ENCODE results near the gene MBNL2. TPM values are rescaled to one million over a fixed set of nuclear protein-coding genes. Genes with fewer than 3 reads are reported as not detected.
A peak's percentile ranks its signal among the peaks of the same experiment; 100 is the strongest.

The MBNL2 gene
- total and polyA plus RNA-seq, 2 of the 4 experiments (the other 2 are of a cell fraction), result 26.9 to 103 TPM

DNA sequence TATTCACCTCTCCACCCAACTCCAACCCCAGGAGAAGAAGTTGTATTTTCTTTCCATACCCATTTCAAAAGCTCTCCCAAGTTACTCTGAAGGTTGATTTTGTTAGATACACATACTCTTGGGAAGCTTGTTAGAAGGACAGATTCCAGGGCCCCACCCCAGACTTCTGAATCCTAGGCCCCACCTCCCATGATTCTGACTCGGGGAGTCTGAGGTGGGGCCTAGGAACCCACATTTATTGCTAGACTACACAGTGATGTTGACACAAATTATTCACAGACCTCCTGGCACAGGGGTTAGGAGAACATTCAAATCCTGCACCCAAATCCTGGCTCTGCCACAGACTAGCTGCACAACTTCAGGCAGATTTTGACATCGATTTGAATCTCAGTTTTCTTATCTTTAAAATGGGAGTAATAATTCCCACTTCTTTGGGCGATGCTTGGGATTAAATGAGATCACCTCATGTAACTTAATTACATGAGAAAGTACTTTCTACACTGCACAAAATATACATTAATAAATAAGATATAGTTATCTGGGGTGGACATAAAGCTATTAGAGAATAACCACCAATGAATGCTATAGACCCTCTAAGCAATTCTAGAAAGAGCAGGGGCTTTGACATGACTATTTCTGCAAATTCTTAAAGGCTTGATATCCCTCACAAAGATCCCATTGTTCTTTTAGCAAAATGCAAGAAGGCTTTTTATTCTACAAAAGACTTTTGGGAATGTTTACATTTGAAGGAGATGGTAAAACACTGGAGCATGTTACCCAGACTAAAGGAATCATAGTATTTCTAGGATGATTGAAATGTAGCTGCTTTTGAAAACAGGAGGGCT is 18.0 kb downstream of the MBNL2 start:
- Histone ChIP-seq H2AK5ac (ENCODE audit: low read depth, low read length) (no peak overlapping the region), H4K91ac (ENCODE audit: insufficient read depth, low read depth, low read length) (no peak overlapping the region), H3K9me3 (ENCODE audit: control insufficient read depth, insufficient read depth, low read length) (no peaks in the 10 kb centered on the region), H3K4me1 (ENCODE audit: control insufficient read depth, insufficient read depth, low read length) (peaks cover 33% of the 10 kb centered on the region), H4K5ac (ENCODE audit: low read depth, low read length) (no peak overlapping the region), H3K4me2 (ENCODE audit: low read depth, low read length) (no peak overlapping the region), H3K23ac (ENCODE audit: low read depth, low read length) (peak overlapping the region; percentile 18; the same call in 1 of the 2 replicates), H2BK120ac (ENCODE audit: low read depth, low read length) (no peak overlapping the region), H3K36me3 (ENCODE audit: control insufficient read depth, insufficient read depth, low read length) (peaks cover 9% of the 10 kb centered on the region), H4K8ac (ENCODE audit: low read depth in 2 of 2, low read length in 2 of 2) (peak overlapping the region in 1 of 2 experiments; percentile 6; a peak in 1 of 4 replicates), H3K18ac (ENCODE audit: low read depth, low read length) (no peak overlapping the region), H2BK5ac (ENCODE audit: low read depth, low read length, poor library complexity, severe bottlenecking) (no peak overlapping the region), H3K9ac (ENCODE audit: low read depth, low read length) (no peak overlapping the region), H2BK20ac (ENCODE audit: low read depth, low read length) (no peak overlapping the region), H2AK9ac (replicated peaks; ENCODE audit: low read depth, low read length, poor library complexity) (no peak overlapping the region), H4K20me1 (ENCODE audit: insufficient read depth, low read length) (peaks cover 77% of the 10 kb centered on the region), H3K27ac (ENCODE audit: insufficient read depth, low read length) (no peak overlapping the region), H3K79me1 (ENCODE audit: low read depth in 1 of 2, low read length in 2 of 2) (peaks cover 28 to 91% of the 10 kb centered on the region in 2 experiments), H3K4ac (ENCODE audit: low read depth, low read length) (no peak overlapping the region), H2AFZ (replicated peaks; ENCODE audit: low read length, poor library complexity) (no peak overlapping the region), H3K9me1 (ENCODE audit: insufficient read depth, low read length) (peaks cover 46% of the 10 kb centered on the region), H3K4me3 (ENCODE audit: insufficient read depth, low read depth, low read length) (no peak overlapping the region), H3K27me3 (ENCODE audit: control insufficient read depth, insufficient read depth, low read length) (no peaks in the 10 kb centered on the region), H2BK15ac (ENCODE audit: low read depth, low read length) (no peak overlapping the region), H3K56ac (ENCODE audit: extremely low read depth, insufficient read depth, low read length) (no peak overlapping the region), H3K14ac (replicated peaks; ENCODE audit: low read depth, low read length) (no peak overlapping the region)
- dilution Hi-C loops (cut with HindIII; ENCODE audit: low sequenced_read_pairs, unreplicated experiment), result no loop called here
- in situ Hi-C loops (cut with MboI; ENCODE audit: low sequenced_read_pairs), result loop anchor here (10.0 kb wide), 1 partner anchor 105 kb away; no protein-coding TSS in a partner anchor
- ATAC-seq (ENCODE audit: low read depth) (no peak), DNase-seq (no peak)
- CTCF ChIA-PET, result interaction anchor here (1.2 kb wide), 1 partner anchor 17 kb away, joined by 3 read pairs; no protein-coding TSS in a partner anchor
- BruUV-seq (replicated peaks), result no TSS peak
- no CpG with 5 or more reads among the region's 3 CpGs for WGBS, 2 experiments (ENCODE audit: extremely low coverage in 2 of 2, insufficient read length in 1 of 2)
- POLR2A ChIA-PET (ENCODE audit: unreplicated experiment), result interaction anchor here (0.8 kb wide), 1 partner anchor 8 kb away, joined by 4 read pairs; no protein-coding TSS in a partner anchor
- intact Hi-C loops (cut with micrococcal nuclease), result no loop called here
- TF ChIP-seq POLR2A (IDR thresholded peaks at IDR 0.05; ENCODE audit: low read depth, low read length) (no peak), FOS (IDR thresholded peaks at IDR 0.05; ENCODE audit: low read depth, low read length) (no peak), RAD21 (IDR thresholded peaks at IDR 0.05; ENCODE audit: low read length) (no peak), MAFK (IDR thresholded peaks at IDR 0.05; ENCODE audit: low read depth, low read length) (no peak), RCOR1 (IDR thresholded peaks at IDR 0.05; ENCODE audit: insufficient replicate concordance, low read length) (no peak), BHLHE40 (IDR thresholded peaks at IDR 0.05; ENCODE audit: low read depth, low read length) (no peak)
- TF ChIP-seq, protein P1, sequence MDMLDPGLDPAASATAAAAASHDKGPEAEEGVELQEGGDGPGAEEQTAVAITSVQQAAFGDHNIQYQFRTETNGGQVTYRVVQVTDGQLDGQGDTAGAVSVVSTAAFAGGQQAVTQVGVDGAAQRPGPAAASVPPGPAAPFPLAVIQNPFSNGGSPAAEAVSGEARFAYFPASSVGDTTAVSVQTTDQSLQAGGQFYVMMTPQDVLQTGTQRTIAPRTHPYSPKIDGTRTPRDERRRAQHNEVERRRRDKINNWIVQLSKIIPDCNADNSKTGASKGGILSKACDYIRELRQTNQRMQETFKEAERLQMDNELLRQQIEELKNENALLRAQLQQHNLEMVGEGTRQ (IDR thresholded peaks at IDR 0.05; ENCODE audit: low read depth, low read length), result no peak
- TF ChIP-seq, protein P2, sequence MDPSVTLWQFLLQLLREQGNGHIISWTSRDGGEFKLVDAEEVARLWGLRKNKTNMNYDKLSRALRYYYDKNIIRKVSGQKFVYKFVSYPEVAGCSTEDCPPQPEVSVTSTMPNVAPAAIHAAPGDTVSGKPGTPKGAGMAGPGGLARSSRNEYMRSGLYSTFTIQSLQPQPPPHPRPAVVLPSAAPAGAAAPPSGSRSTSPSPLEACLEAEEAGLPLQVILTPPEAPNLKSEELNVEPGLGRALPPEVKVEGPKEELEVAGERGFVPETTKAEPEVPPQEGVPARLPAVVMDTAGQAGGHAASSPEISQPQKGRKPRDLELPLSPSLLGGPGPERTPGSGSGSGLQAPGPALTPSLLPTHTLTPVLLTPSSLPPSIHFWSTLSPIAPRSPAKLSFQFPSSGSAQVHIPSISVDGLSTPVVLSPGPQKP (IDR thresholded peaks at IDR 0.05; ENCODE audit: borderline replicate concordance, low read depth, low read length), result no peak

All from IMR-90 (cell line).